ENCODE results near the gene KCNH5. TPM values are rescaled to one million over a fixed set of nuclear protein-coding genes. Genes with fewer than 3 reads are reported as not detected.
"Not testable (repeated sequence)": the region's sequence is repeated elsewhere in the genome, so short reads cannot be mapped to it uniquely, and the experiment has no call there.

The KCNH5 gene
- total and polyA plus RNA-seq, 2 of the 13 experiments (the other 11 are each of a cell fraction or from before 2014, with no cell fraction given): not detected

DNA sequence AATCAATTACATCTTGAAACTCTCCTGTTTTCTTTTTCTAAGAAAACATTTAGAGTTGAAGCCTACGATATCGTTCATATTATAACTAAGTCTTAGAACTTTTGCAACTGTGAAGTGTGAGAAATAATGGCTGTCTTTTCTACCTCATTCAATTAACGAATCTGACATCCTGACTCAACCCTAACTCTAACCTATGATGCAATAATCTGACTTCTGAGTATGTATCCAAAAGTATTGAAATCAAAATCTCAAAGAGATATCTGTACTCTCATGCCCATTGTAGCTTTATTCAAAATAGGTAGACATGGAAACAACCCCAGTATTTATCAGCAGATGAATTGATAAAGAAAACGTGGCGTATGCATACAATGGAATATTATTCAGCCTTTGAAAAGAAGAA, 252.7 kb downstream of the KCNH5 start:
- no peak overlapping the region for H2AFZ ChIP-seq (ENCODE audit: low read length)
- H3K27me3 ChIP-seq (ENCODE audit: control insufficient read depth in 1 of 2, insufficient read depth in 2 of 2, low read length in 2 of 2): no peaks in the 10 kb centered on the region
- ChIA-PET POLR2A (no interaction called here), CTCF (ENCODE audit: low intra/inter-chr PET ratio, low total read pairs) (no interaction called here)
- H3K79me2 ChIP-seq (ENCODE audit: insufficient read depth, low read length): no peaks in the 10 kb centered on the region
- H4K20me1 ChIP-seq (ENCODE audit: insufficient read depth, low read length): no peaks in the 10 kb centered on the region
- H3K9ac ChIP-seq (ENCODE audit: insufficient read depth, low read depth, low read length): no peak overlapping the region
- in situ Hi-C loops (cut with HindIII; ENCODE audit: extremely low pct_ligation_motif_present, low pct_unique_long_range_greater_than_20kb): no loop called here
- no peak overlapping the region for H3K27ac ChIP-seq (ENCODE audit: extremely low read length, insufficient read depth, low read length)
- no peaks in the 10 kb centered on the region for H3K4me1 ChIP-seq (ENCODE audit: insufficient read depth, low read length)
- TF ChIP-seq ZFAT (CRISPR knock-in tag; conservative IDR thresholded peaks at IDR 0.05) (no peak), CEBPB (IDR thresholded peaks at IDR 0.05; ENCODE audit: borderline replicate concordance, low read depth, low read length) (peak; percentile 53; the same call in 1 of the 2 replicates), ATF7 (IDR thresholded peaks at IDR 0.05) (peak; percentile 58), ATF7 (CRISPR knock-in tag; IDR thresholded peaks at IDR 0.05) (no peak)
- no peaks in the 10 kb centered on the region for H3K36me3 ChIP-seq (replicated peaks in 1 of 2; ENCODE audit: control insufficient read depth in 1 of 2, insufficient read depth in 2 of 2, low read length in 2 of 2)
- FAIRE-seq (no peak), DNase-seq (ENCODE audit: low spot score) (no peak), ATAC-seq (no peak)
- H3K9me3 ChIP-seq (ENCODE audit: low read length): peaks cover 33% of the 10 kb centered on the region
- no peak overlapping the region for H3K4me2 ChIP-seq (ENCODE audit: low read depth, low read length)
- H3K4me3 ChIP-seq (replicated peaks in 1 of 3; ENCODE audit: insufficient read depth in 1 of 3, low read depth in 2 of 3, low read length in 3 of 3): no peak overlapping the region
- intact Hi-C loops (cut with micrococcal nuclease; ENCODE audit: unreplicated experiment): no loop called here
- 3% methylated on average over 5 of the region's 5 CpGs for WGBS (ENCODE audit: low lambda C conversion rate)
- no TSS peak for BruUV-seq (replicated peaks)

DNA sequence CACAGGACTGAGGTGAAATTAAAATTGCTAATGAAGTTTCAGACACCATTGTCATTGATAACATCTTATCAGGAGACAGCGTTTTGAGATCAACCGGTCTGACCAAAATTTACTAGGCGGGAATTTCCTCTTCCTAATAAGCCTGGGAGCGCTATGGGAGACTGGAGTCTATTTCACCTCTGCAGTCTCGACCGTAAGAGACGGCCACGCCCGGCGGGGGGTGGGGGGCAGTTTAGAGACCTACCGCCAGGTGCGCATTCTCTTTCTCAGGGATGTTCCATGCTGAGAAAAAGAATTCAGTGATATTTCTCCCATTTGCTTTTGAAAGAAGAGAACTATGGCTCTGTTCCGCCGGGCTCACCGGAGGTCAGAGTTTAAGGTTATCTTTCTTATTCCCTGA, 263.9 kb downstream of the KCNH5 start:
- H3K36me3 ChIP-seq (replicated peaks in 1 of 2; ENCODE audit: control insufficient read depth in 1 of 2, insufficient read depth in 2 of 2, low read length in 2 of 2); H3K4me1 ChIP-seq (ENCODE audit: insufficient read depth, low read length); BruUV-seq (replicated peaks); H4K20me1 ChIP-seq (ENCODE audit: insufficient read depth, low read length); H3K4me3 ChIP-seq (replicated peaks in 1 of 3; ENCODE audit: insufficient read depth in 1 of 3, low read depth in 2 of 3, low read length in 3 of 3); FAIRE-seq; H3K79me2 ChIP-seq (ENCODE audit: insufficient read depth, low read length); CTCF ChIA-PET (ENCODE audit: low intra/inter-chr PET ratio, low total read pairs); H2AFZ ChIP-seq (ENCODE audit: low read length); ATAC-seq; intact Hi-C loops (cut with micrococcal nuclease; ENCODE audit: unreplicated experiment); H3K27ac ChIP-seq (ENCODE audit: extremely low read length, insufficient read depth, low read length); H3K4me2 ChIP-seq (ENCODE audit: low read depth, low read length); H3K9ac ChIP-seq (ENCODE audit: insufficient read depth, low read depth, low read length); in situ Hi-C loops (cut with HindIII; ENCODE audit: extremely low pct_ligation_motif_present, low pct_unique_long_range_greater_than_20kb); POLR2A ChIA-PET; DNase-seq (ENCODE audit: low spot score); H3K27me3 ChIP-seq (ENCODE audit: control insufficient read depth in 1 of 2, insufficient read depth in 2 of 2, low read length in 2 of 2): not testable (repeated sequence)
- peaks cover 11% of the 10 kb centered on the region for H3K9me3 ChIP-seq (ENCODE audit: low read length)
- 76% methylated on average over 13 of the region's 15 CpGs for WGBS (ENCODE audit: low lambda C conversion rate)
